ENCODE measurements around the gene NXPH4. TPM values are rescaled to one million over a fixed set of nuclear protein-coding genes. Genes with fewer than 3 reads are reported as not detected.

Gene NXPH4
- total and polyA plus RNA-seq, 10 of the 15 experiments (the other 5 are each of a cell fraction or from before 2014, with no cell fraction given): 0.03 to 0.26 TPM; not detected in 8

- TF ChIP-seq, protein P1, sequence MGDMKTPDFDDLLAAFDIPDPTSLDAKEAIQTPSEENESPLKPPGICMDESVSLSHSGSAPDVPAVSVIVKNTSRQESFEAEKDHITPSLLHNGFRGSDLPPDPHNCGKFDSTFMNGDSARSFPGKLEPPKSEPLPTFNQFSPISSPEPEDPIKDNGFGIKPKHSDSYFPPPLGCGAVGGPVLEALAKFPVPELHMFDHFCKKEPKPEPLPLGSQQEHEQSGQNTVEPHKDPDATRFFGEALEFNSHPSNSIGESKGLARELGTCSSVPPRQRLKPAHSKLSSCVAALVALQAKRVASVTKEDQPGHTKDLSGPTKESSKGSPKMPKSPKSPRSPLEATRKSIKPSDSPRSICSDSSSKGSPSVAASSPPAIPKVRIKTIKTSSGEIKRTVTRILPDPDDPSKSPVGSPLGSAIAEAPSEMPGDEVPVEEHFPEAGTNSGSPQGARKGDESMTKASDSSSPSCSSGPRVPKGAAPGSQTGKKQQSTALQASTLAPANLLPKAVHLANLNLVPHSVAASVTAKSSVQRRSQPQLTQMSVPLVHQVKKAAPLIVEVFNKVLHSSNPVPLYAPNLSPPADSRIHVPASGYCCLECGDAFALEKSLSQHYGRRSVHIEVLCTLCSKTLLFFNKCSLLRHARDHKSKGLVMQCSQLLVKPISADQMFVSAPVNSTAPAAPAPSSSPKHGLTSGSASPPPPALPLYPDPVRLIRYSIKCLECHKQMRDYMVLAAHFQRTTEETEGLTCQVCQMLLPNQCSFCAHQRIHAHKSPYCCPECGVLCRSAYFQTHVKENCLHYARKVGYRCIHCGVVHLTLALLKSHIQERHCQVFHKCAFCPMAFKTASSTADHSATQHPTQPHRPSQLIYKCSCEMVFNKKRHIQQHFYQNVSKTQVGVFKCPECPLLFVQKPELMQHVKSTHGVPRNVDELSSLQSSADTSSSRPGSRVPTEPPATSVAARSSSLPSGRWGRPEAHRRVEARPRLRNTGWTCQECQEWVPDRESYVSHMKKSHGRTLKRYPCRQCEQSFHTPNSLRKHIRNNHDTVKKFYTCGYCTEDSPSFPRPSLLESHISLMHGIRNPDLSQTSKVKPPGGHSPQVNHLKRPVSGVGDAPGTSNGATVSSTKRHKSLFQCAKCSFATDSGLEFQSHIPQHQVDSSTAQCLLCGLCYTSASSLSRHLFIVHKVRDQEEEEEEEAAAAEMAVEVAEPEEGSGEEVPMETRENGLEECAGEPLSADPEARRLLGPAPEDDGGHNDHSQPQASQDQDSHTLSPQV (IDR thresholded peaks at IDR 0.05): no peak
- TF ChIP-seq ELK1 (IDR thresholded peaks at IDR 0.05; ENCODE audit: low read depth, low read length) (no peak), CBFB (IDR thresholded peaks at IDR 0.05; ENCODE audit: low read depth) (no peak)
These were observed 8.6 kb upstream of the NXPH4 start (continued) for GRCh38 chr12:57207731-57208630.

GRCh38 chr12:57208631-57209282, 7.8 kb upstream of the NXPH4 start:
- no peak for TF ChIP-seq KAT2A (conservative IDR thresholded peaks at IDR 0.05; ENCODE audit: control insufficient read depth, low read depth, low read length)
- TF ChIP-seq, protein P2, sequence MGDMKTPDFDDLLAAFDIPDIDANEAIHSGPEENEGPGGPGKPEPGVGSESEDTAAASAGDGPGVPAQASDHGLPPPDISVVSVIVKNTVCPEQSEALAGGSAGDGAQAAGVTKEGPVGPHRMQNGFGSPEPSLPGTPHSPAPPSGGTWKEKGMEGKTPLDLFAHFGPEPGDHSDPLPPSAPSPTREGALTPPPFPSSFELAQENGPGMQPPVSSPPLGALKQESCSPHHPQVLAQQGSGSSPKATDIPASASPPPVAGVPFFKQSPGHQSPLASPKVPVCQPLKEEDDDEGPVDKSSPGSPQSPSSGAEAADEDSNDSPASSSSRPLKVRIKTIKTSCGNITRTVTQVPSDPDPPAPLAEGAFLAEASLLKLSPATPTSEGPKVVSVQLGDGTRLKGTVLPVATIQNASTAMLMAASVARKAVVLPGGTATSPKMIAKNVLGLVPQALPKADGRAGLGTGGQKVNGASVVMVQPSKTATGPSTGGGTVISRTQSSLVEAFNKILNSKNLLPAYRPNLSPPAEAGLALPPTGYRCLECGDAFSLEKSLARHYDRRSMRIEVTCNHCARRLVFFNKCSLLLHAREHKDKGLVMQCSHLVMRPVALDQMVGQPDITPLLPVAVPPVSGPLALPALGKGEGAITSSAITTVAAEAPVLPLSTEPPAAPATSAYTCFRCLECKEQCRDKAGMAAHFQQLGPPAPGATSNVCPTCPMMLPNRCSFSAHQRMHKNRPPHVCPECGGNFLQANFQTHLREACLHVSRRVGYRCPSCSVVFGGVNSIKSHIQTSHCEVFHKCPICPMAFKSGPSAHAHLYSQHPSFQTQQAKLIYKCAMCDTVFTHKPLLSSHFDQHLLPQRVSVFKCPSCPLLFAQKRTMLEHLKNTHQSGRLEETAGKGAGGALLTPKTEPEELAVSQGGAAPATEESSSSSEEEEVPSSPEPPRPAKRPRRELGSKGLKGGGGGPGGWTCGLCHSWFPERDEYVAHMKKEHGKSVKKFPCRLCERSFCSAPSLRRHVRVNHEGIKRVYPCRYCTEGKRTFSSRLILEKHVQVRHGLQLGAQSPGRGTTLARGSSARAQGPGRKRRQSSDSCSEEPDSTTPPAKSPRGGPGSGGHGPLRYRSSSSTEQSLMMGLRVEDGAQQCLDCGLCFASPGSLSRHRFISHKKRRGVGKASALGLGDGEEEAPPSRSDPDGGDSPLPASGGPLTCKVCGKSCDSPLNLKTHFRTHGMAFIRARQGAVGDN (IDR thresholded peaks at IDR 0.05): no peak

More at GRCh38 chr12:57208631-57209282, 7.8 kb upstream of the NXPH4 start:
- no peaks in the 10 kb centered on the region for H3K4me1 ChIP-seq (ENCODE audit: control insufficient read depth, insufficient read depth, low read length)
- no peaks in the 10 kb centered on the region for H3K36me3 ChIP-seq (ENCODE audit: control insufficient read depth in 2 of 2, insufficient read depth in 2 of 2, low read length in 1 of 2)
- ChIA-PET POLR2A (no interaction called here), SMC1A (ENCODE audit: uncharacterized antibody, unreplicated experiment) (no interaction called here), RAD21 (ENCODE audit: unreplicated experiment) (no interaction called here), CTCF (interaction anchor here (1.1 to 1.4 kb wide), 2 partner anchors 34 to 85 kb away, joined by 3 to 5 read pairs; no protein-coding TSS in a partner anchor)
- in situ Hi-C loops (cut with MboI) (no loop called here), intact Hi-C loops (cut with micrococcal nuclease; ENCODE audit: unreplicated experiment) (no loop called here)
- no peaks in the 10 kb centered on the region for H3K9me3 ChIP-seq (replicated peaks; ENCODE audit: control insufficient read depth, insufficient read depth, low read length)
- DNase-seq (ENCODE audit: low read depth, low spot score) (no peak), FAIRE-seq (no peak), ATAC-seq (no peak)
- no peaks in the 10 kb centered on the region for H3K79me2 ChIP-seq (ENCODE audit: control insufficient read depth, insufficient read depth, low read length)
- no peak overlapping the region for H3K4me3 ChIP-seq
- WGBS (ENCODE audit: insufficient coverage, insufficient replicate concordance, low lambda C conversion rate, missing lambda C conversion rate): 66% methylated on average over 21 of the region's 22 CpGs
- no peak overlapping the region for H2AFZ ChIP-seq (ENCODE audit: control insufficient read depth, low read depth, low read length)
- H4K20me1 ChIP-seq (ENCODE audit: control insufficient read depth, insufficient read depth): no peaks in the 10 kb centered on the region
- H3K27me3 ChIP-seq (replicated peaks in 1 of 2; ENCODE audit: control insufficient read depth in 2 of 2, insufficient read depth in 2 of 2, low read length in 1 of 2): no peaks in the 10 kb centered on the region; a peak in 1 of 4 replicates
- BruUV-seq (replicated peaks): no TSS peak
- no peak overlapping the region for H3K27ac ChIP-seq (ENCODE audit: control insufficient read depth, insufficient read depth)
- H3K9ac ChIP-seq (ENCODE audit: control insufficient read depth, insufficient read depth, low read length): no peak overlapping the region
- H3K4me2 ChIP-seq (ENCODE audit: control insufficient read depth, insufficient read depth): no peak overlapping the region
